ENCODE data around the gene HTD2.

HTD2 gene

DNA sequence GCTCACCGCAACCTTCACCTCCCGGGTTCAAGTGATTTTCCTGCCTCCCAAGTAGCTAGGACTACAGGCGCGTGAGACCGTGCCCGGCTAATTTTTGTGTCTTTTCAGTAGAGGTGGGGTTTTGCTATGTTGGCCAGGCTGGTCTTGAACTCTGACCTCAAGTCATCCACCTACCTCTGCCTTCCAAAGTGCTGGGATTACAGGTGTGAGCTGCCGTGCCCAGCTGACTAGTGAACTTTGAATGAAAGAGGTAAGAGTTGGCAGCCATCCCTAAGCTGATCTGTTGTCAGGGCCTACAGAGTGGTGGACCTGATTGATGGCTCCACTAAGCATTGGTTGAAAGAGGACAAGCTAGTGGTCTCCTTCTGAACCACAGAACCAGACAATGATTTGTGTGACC is 41.7 kb downstream of the HTD2 start:
- DNase-seq (ENCODE audit: low read depth in 2 of 2), result no peak
- TF ChIP-seq, protein P1, sequence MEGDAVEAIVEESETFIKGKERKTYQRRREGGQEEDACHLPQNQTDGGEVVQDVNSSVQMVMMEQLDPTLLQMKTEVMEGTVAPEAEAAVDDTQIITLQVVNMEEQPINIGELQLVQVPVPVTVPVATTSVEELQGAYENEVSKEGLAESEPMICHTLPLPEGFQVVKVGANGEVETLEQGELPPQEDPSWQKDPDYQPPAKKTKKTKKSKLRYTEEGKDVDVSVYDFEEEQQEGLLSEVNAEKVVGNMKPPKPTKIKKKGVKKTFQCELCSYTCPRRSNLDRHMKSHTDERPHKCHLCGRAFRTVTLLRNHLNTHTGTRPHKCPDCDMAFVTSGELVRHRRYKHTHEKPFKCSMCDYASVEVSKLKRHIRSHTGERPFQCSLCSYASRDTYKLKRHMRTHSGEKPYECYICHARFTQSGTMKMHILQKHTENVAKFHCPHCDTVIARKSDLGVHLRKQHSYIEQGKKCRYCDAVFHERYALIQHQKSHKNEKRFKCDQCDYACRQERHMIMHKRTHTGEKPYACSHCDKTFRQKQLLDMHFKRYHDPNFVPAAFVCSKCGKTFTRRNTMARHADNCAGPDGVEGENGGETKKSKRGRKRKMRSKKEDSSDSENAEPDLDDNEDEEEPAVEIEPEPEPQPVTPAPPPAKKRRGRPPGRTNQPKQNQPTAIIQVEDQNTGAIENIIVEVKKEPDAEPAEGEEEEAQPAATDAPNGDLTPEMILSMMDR (IDR thresholded peaks at IDR 0.05; ENCODE audit: low read depth, low read length), result no peak
- no peak overlapping the region for H3K4me3 ChIP-seq (replicated peaks in 1 of 2; ENCODE audit: low read depth in 2 of 2, low read length in 2 of 2)

DNA sequence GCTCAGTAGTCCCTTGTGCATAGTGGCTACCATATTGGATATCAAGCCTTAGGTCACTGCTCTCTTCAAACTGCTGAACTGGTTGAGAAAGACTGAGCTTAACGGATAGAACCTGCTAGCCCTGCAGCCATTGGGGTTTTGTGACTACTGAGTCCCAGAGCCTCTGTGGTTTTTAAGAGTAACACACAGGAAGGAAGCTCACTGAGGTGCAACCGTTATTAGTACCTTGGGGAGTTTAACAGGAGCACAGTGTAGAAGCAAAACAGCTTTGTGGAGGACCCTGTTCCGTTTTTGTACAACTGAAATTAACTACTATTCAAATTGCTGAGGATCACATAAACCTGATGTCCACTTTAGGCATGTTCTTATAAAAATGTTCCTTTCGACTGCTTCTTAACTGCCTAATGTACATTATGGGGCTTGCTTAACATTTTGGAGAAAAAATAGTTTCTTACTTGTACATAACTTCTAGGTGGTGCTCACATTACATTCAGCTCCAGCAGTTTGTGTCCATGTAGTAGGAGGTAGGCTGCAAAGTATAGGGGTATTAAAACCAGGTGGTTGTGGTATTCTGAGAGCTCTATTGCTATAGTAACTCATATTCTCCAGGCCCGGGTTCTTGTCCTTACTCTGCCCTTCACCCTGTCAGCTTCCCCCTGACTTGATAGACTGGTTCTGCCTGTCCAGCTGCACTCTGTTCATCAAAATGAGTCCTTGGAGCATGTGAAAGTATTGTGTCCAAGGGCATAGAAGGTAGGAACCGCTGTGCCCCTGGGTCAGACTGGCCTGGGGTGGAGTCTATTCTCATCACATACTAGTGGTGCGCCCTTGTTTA is 43.7 kb downstream of the HTD2 start:
- no peak for DNase-seq (ENCODE audit: low read depth in 2 of 2)
- TF ChIP-seq, protein P1 (IDR thresholded peaks at IDR 0.05; ENCODE audit: low read depth, low read length), result no peak
- no peak overlapping the region for H3K4me3 ChIP-seq (replicated peaks in 1 of 2; ENCODE audit: low read depth in 2 of 2, low read length in 2 of 2)

DNA sequence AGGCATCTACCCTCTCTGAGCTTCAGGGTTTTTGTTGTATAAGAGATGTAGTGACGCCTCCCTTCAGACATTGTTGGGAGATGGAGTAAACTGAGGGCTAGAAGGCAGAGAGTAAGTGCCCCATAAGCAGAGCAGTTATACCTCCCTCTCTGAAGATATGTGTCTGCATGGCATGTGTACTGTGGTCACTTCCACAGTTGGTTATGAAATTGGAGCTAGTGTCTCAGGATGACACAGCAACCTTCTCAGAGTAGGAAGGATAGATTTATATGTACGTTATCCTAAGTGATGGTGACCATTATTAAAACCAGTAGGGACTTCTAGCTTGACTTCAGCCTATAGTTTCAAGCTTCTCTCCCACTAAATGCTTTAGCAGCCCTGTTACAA is 44.3 kb downstream of the HTD2 start:
- DNase-seq (ENCODE audit: low read depth in 2 of 2), result peak; percentile 44 to 46
- TF ChIP-seq, protein P1 (IDR thresholded peaks at IDR 0.05; ENCODE audit: low read depth, low read length), result no peak
- H3K4me3 ChIP-seq (replicated peaks in 1 of 2; ENCODE audit: low read depth in 2 of 2, low read length in 2 of 2), result no peak overlapping the region

DNA sequence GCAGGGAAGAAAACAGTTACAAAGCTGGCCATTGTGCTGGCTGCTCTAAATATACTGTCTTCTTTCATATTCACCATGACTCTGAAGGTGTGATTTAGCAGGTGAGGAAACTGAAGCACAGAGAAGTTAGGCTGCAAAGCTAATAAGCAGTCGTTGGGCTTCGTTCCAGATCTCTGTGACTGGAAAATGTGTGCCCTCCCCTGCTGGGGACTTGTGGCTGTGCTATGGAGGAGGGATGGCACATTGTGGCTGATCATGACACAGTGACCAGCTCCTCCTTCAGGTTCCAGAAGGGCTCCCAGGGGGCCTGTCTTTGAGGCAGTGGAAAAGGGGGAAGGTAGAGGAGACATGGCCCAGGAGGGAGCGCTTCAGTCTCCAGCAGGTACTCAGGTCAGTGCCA is 45.6 kb downstream of the HTD2 start:
- no peak overlapping the region for H3K4me3 ChIP-seq (replicated peaks in 1 of 2; ENCODE audit: low read depth in 2 of 2, low read length in 2 of 2)
- TF ChIP-seq, protein P1 (IDR thresholded peaks at IDR 0.05; ENCODE audit: low read depth, low read length), result no peak
- no peak for DNase-seq (ENCODE audit: low read depth in 2 of 2)

DNA sequence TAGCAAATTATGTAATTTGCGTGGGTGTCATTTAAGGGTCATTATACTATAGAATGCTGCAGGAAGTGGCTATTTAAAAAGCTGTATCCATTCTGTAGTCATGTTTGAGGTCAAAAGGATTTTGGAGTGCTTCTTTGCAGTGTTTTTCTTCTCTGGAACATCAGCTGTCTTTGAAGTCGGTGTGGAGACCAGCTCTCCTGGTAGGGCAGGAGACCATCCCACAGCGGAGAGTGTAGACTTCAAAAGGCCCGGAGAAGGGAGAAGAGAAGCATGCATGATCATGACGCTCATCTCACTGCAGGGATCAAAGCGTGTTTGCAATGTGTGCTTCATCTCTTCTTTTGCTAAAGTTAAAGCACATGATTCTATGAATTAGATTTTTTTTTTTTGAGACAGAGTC is 46.3 kb downstream of the HTD2 start:
- TF ChIP-seq, protein P1 (IDR thresholded peaks at IDR 0.05; ENCODE audit: low read depth, low read length), result no peak
- H3K4me3 ChIP-seq (replicated peaks in 1 of 2; ENCODE audit: low read depth in 2 of 2, low read length in 2 of 2), result no peak overlapping the region
- no peak for DNase-seq (ENCODE audit: low read depth in 2 of 2)

DNA sequence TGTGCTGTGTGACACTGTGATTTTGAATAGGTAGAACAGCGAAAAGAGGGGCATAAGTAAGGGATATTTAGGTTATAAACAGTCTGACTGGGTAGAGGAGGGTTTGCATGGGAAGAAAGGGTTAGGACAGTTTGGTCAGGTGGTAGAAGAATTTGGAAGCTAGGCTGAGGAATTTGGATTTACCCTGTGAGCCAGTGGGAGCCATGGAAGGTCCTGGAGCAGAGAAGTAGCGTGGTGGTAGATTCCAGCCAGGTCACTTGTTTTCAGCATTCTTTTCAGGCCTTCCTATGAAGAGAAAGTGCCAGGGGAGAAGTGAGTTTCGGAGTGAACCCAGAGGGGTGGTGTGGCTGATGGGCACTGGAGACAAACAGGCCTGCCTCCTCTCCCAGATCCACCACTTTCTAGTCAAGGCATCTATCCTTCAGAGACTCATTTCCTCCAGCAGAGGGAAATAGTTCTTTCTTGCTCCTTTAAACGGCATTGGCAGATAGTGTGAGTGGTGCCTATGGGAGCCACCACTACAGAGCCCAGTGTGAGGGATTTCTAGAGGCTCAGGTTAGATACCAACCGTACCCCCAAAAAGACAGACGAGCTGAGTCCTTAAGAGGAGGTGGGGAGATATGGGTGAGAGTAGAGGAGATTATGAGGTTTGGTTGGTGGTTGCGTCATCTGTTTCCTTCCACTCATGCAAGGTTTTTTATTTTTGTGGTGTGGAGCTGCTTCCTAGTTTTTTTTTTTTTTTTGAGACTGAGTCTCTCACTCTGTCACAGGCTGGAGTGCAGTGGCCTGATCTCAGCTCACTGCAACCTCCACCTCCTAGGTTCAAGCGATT is 47.6 kb downstream of the HTD2 start:
- peak; percentile 47 to 48 for DNase-seq (ENCODE audit: low read depth in 2 of 2)
- no peak overlapping the region for H3K4me3 ChIP-seq (replicated peaks in 1 of 2; ENCODE audit: low read depth in 2 of 2, low read length in 2 of 2)
- TF ChIP-seq, protein P1 (IDR thresholded peaks at IDR 0.05; ENCODE audit: low read depth, low read length), result no peak

Data from cardiac fibroblast (primary cell).